GM12878 (cell line): ENCODE results near the gene PANX2. TPM values are rescaled to one million over a fixed set of nuclear protein-coding genes. Genes with fewer than 3 reads are reported as not detected.

Source experiments
- ATAC-seq: fragments of 200-7000 bp; cut with Tn5 transposase; 3 replicates; pipeline ENCODE4 v1.9.1; 2020; ENCODE audit warnings: mild to moderate bottlenecking, moderate library complexity
- BruUV-seq: library from RNA; stranded (reverse); fragments of 400-500 nt; replicated peaks from 2 replicates; lab custom pipeline; 2021; lab: Mats Ljungman, UMichigan
- CTCF ChIA-PET: fragments of 300-600 bp; sonication (Branson Sonifier 250); formaldehyde crosslinking; extraction: SDS; loops from one replicate; lab custom pipeline; 2021; ENCODE audit warnings: inconsistent platforms; lab: Yijun Ruan, JAX
- POLR2A ChIA-PET: fragments of 350-600 bp; formaldehyde crosslinking; extraction: SDS; loops from one replicate; lab custom pipeline; 2021; ENCODE audit warnings: inconsistent platforms; lab: Charles Lee
- RAD21 ChIA-PET: fragments of 300-600 bp; sonication (Branson Sonifier 250); formaldehyde crosslinking; loops from one replicate; lab custom pipeline; 2023; ENCODE audit warnings: antibody characterized with exemption; ENCODE audit not compliant: unreplicated experiment; lab: Charles Lee
- SMC1A ChIA-PET: fragments of 300-600 bp; sonication (Branson Sonifier 250); formaldehyde crosslinking; loops from one replicate; lab custom pipeline; 2023; ENCODE audit not compliant: unreplicated experiment, uncharacterized antibody; lab: Charles Lee
- DNase-seq: peaks from one replicate; pipeline ENCODE4 v3.0.0-alpha.2; 2011; ENCODE audit warnings: low read depth, low spot score
- FAIRE-seq: peaks from 3 replicates; lab custom pipeline; 2011; peaks lifted over from hg19 to GRCh38; lab: Jason Lieb, UNC
- H2AFZ ChIP-seq: 2 replicates; pipeline ENCODE4 v1.6.0; 2011; ENCODE audit warnings: low read depth, low read length, control low read depth; ENCODE audit not compliant: control insufficient read depth
- H3K27ac ChIP-seq: 2 replicates; pipeline ENCODE4 v1.5.1; 2011; ENCODE audit warnings: control low read depth; ENCODE audit not compliant: control insufficient read depth, insufficient read depth
- H3K27me3 ChIP-seq, 2 experiments: replicated peaks in 1 of 2; 2 replicates each; pipeline versions ENCODE4 v1.6.0 to v1.6.1; 2011; ENCODE audit warnings: low read length in 1 of 2; ENCODE audit not compliant: control insufficient read depth in 2 of 2, insufficient read depth in 2 of 2
- H3K36me3 ChIP-seq, 2 experiments: 2 replicates each; pipeline ENCODE4 v1.5.1; 2011; ENCODE audit warnings: low read length in 1 of 2; ENCODE audit not compliant: control insufficient read depth in 2 of 2, insufficient read depth in 2 of 2
- H3K4me1 ChIP-seq: 2 replicates; pipeline ENCODE4 v1.6.1; 2011; ENCODE audit warnings: mild to moderate bottlenecking, low read length, moderate library complexity, mixed read lengths; ENCODE audit not compliant: control insufficient read depth, insufficient read depth
- H3K4me2 ChIP-seq: 2 replicates; pipeline ENCODE4 v1.6.0; 2011; ENCODE audit warnings: control low read depth; ENCODE audit not compliant: control insufficient read depth, insufficient read depth
- H3K4me3 ChIP-seq: fragments of 200-600 bp; sonication (generic); 2 replicates; pipeline ENCODE4 v1.5.1; 2016
- H3K79me2 ChIP-seq: 2 replicates; pipeline ENCODE4 v1.6.0; 2011; ENCODE audit warnings: low read length; ENCODE audit not compliant: control insufficient read depth, insufficient read depth
- H3K9ac ChIP-seq: 2 replicates; pipeline ENCODE4 v1.8.0; 2011; ENCODE audit warnings: low read length, control low read depth, mixed read lengths; ENCODE audit not compliant: control insufficient read depth, insufficient read depth
- H3K9me3 ChIP-seq: replicated peaks from 3 replicates; pipeline ENCODE4 v1.5.1; 2011; ENCODE audit warnings: mild to moderate bottlenecking, low read length; ENCODE audit not compliant: control insufficient read depth, insufficient read depth
- H4K20me1 ChIP-seq: 2 replicates; pipeline ENCODE4 v1.6.0; 2011; ENCODE audit not compliant: control insufficient read depth, insufficient read depth
- EZH2 ChIP-seq: IDR thresholded peaks from 2 replicates; pipeline ENCODE4 v1.6.1; 2012; ENCODE audit warnings: low read depth, mild to moderate bottlenecking, control low read depth, inconsistent platforms, low read length, borderline replicate concordance; ENCODE audit not compliant: control insufficient read depth
- HDAC2 ChIP-seq: fragments of 200-600 bp; sonication (generic); IDR thresholded peaks from 2 replicates; pipeline ENCODE4 v1.6.1; 2017
- IRF3 ChIP-seq: fragments of 450-650 bp; IDR thresholded peaks from 2 replicates; pipeline ENCODE4 v1.6.1; 2014; ENCODE audit warnings: mild to moderate bottlenecking
- KAT2A ChIP-seq: conservative IDR thresholded peaks from 2 replicates; pipeline ENCODE4 v1.6.1; 2011; ENCODE audit warnings: low read depth, low read length; ENCODE audit not compliant: control insufficient read depth
- KDM1A ChIP-seq: fragments of 200-600 bp; sonication (generic); IDR thresholded peaks from 2 replicates; pipeline ENCODE4 v1.6.1; 2016; ENCODE audit warnings: borderline replicate concordance
- KLF5 ChIP-seq: fragments of 450-650 bp; IDR thresholded peaks from 2 replicates; pipeline ENCODE4 v1.6.1; 2014; ENCODE audit warnings: mild to moderate bottlenecking; ENCODE audit not compliant: partially characterized antibody
- MYC ChIP-seq: IDR thresholded peaks from 2 replicates; pipeline ENCODE4 v1.6.1; 2011; ENCODE audit warnings: mild to moderate bottlenecking, low read length, moderate library complexity, inconsistent platforms; ENCODE audit not compliant: insufficient read depth, insufficient replicate concordance, insufficient read length, severe bottlenecking
- NFYA ChIP-seq: IDR thresholded peaks from 2 replicates; pipeline ENCODE4 v1.6.1; 2011; ENCODE audit warnings: low read depth, mild to moderate bottlenecking, low read length, improper control_type of control experiment, borderline replicate concordance
- PAX8 ChIP-seq: fragments of 450-650 bp; IDR thresholded peaks from 2 replicates; pipeline ENCODE4 v1.6.1; 2017; ENCODE audit warnings: mild to moderate bottlenecking, moderate library complexity
- POLR2AphosphoS2 ChIP-seq: IDR thresholded peaks from 2 replicates; pipeline ENCODE4 v1.6.1; 2011; ENCODE audit warnings: low read depth, mild to moderate bottlenecking, low read length, improper control_type of control experiment, moderate library complexity
- TCF12 ChIP-seq: IDR thresholded peaks from 2 replicates; pipeline ENCODE4 v1.6.1; 2011; ENCODE audit warnings: low read depth, mild to moderate bottlenecking, low read length
- WGBS: methylation state at CpG from one replicate; pipeline ENCODE4 v1.1.6; 2016; ENCODE audit warnings: low lambda C conversion rate; ENCODE audit not compliant: insufficient replicate concordance, insufficient coverage; ENCODE audit errors: missing lambda C conversion rate; 5-methylcytosine and 5-hydroxymethylcytosine counted together
- in situ Hi-C: fragments of 300-500 bp; cut with MboI; formaldehyde crosslinking; loops from 9 replicates; pipeline ENCODE4 v1.14.3; 2018; ENCODE audit warnings: mixed read lengths
- intact Hi-C: fragments of 100-400 bp; cut with micrococcal nuclease; formaldehyde crosslinking; loops from one replicate; pipeline ENCODE4 v1.14.2; 2022; ENCODE audit not compliant: unreplicated experiment
- polyA plus RNA-seq, 11 experiments: library from polyadenylated mRNA; depleted of rRNA in 4 of 11; unstranded in 6 of 11; stranded (reverse) in 5 of 11; fragments of >200 nt; fragmentation: Nextera tagmentation in 4 of 11; fragmentation: Illumina TruSeq in 1 of 11; extraction: Ambion mirVana in 4 of 11; extraction: Trizol in 1 of 11; gene quantifications; 1 replicate in 1 of 11; 2 replicates in 10 of 11; pipeline versions ENCODE4 v1.2.1 to v1.2.3, GENCODE V29; 2011 to 2016; ENCODE audit warnings: inconsistent platforms in 2 of 11, missing spikeins in 2 of 11, low read depth in 1 of 11
- total RNA-seq, 4 experiments: library from RNA; depleted of rRNA in 3 of 4; stranded (reverse); fragments of >200 nt in 3 of 4; fragmentation: Illumina TruSeq in 1 of 4; extraction: Trizol in 1 of 4; gene quantifications; 2 replicates each; pipeline versions ENCODE4 v1.2.1 to v1.2.3, GENCODE V29; 2013 to 2021
- TF ChIP-seq, protein P1 (sequence below): fragments of 450-650 bp; IDR thresholded peaks from 2 replicates; pipeline ENCODE4 v1.6.1; 2018; ENCODE audit warnings: borderline replicate concordance, mild to moderate bottlenecking; ENCODE audit not compliant: partially characterized antibody
- TF ChIP-seq, protein P2 (sequence below): IDR thresholded peaks from 2 replicates; pipeline ENCODE4 v1.6.1; 2012; ENCODE audit warnings: mild to moderate bottlenecking, low read depth, low read length
- TF ChIP-seq, protein P3 (sequence below): fragments of 450-650 bp; conservative IDR thresholded peaks from 2 replicates; pipeline ENCODE4 v1.6.1; 2017; ENCODE audit warnings: mild to moderate bottlenecking, moderate library complexity

Gene PANX2
- total and polyA plus RNA-seq, 10 of the 15 experiments (the other 5 are each of a cell fraction or from before 2014, with no cell fraction given) = 0.04 to 0.44 (median 0.17) TPM; not detected in 5

GRCh38 chr22:50227579-50228215 lies 57.2 kb downstream of the PANX2 start:
- no peak for FAIRE-seq
- WGBS = 97% methylated on average over 25 of the region's 25 CpGs
- no peak for ATAC-seq
- H3K27me3 ChIP-seq = no peaks in the 10 kb centered on the region
- no peaks in the 10 kb centered on the region for H4K20me1 ChIP-seq
- intact Hi-C loops (no loop called here), in situ Hi-C loops (no loop called here)
- H3K79me2 ChIP-seq = no peaks in the 10 kb centered on the region
- no TSS peak for BruUV-seq
- no peaks in the 10 kb centered on the region for H3K4me1 ChIP-seq
- H3K4me3 ChIP-seq = no peak overlapping the region
- no peak overlapping the region for H3K27ac ChIP-seq
- peaks cover 8 to 18% of the 10 kb centered on the region in 2 experiments; a peak in 3 of 4 replicates for H3K36me3 ChIP-seq
- no peak overlapping the region for H2AFZ ChIP-seq
- DNase-seq = no peak
- H3K9ac ChIP-seq = no peak overlapping the region
- H3K4me2 ChIP-seq = no peak overlapping the region
- no peaks in the 10 kb centered on the region for H3K9me3 ChIP-seq
- ChIA-PET RAD21 (interaction anchor here (1.0 kb wide), 1 partner anchor 79 kb away, joined by 3 read pairs; no protein-coding TSS in a partner anchor), CTCF (no interaction called here), SMC1A (no interaction called here), POLR2A (interaction anchor here (0.5 to 0.6 kb wide), 2 partner anchors 67 to 69 kb away, joined by 3 read pairs; no protein-coding TSS in a partner anchor)
- TF ChIP-seq, protein P1, sequence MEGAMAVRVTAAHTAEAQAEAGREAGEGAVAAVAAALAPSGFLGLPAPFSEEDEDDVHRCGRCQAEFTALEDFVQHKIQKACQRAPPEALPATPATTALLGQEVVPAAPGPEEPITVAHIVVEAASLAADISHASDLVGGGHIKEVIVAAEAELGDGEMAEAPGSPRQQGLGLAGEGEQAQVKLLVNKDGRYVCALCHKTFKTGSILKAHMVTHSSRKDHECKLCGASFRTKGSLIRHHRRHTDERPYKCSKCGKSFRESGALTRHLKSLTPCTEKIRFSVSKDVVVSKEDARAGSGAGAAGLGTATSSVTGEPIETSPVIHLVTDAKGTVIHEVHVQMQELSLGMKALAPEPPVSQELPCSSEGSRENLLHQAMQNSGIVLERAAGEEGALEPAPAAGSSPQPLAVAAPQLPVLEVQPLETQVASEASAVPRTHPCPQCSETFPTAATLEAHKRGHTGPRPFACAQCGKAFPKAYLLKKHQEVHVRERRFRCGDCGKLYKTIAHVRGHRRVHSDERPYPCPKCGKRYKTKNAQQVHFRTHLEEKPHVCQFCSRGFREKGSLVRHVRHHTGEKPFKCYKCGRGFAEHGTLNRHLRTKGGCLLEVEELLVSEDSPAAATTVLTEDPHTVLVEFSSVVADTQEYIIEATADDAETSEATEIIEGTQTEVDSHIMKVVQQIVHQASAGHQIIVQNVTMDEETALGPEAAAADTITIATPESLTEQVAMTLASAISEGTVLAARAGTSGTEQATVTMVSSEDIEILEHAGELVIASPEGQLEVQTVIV = no peak
- TF ChIP-seq PAX8 (no peak), NFYA (no peak), TCF12 (no peak), POLR2AphosphoS2 (no peak), EZH2 (no peak), IRF3 (no peak), MYC (no peak), KDM1A (no peak), HDAC2 (no peak), KAT2A (no peak), KLF5 (no peak)
- TF ChIP-seq, protein P2, sequence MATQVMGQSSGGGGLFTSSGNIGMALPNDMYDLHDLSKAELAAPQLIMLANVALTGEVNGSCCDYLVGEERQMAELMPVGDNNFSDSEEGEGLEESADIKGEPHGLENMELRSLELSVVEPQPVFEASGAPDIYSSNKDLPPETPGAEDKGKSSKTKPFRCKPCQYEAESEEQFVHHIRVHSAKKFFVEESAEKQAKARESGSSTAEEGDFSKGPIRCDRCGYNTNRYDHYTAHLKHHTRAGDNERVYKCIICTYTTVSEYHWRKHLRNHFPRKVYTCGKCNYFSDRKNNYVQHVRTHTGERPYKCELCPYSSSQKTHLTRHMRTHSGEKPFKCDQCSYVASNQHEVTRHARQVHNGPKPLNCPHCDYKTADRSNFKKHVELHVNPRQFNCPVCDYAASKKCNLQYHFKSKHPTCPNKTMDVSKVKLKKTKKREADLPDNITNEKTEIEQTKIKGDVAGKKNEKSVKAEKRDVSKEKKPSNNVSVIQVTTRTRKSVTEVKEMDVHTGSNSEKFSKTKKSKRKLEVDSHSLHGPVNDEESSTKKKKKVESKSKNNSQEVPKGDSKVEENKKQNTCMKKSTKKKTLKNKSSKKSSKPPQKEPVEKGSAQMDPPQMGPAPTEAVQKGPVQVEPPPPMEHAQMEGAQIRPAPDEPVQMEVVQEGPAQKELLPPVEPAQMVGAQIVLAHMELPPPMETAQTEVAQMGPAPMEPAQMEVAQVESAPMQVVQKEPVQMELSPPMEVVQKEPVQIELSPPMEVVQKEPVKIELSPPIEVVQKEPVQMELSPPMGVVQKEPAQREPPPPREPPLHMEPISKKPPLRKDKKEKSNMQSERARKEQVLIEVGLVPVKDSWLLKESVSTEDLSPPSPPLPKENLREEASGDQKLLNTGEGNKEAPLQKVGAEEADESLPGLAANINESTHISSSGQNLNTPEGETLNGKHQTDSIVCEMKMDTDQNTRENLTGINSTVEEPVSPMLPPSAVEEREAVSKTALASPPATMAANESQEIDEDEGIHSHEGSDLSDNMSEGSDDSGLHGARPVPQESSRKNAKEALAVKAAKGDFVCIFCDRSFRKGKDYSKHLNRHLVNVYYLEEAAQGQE = no peak
- TF ChIP-seq, protein P3, sequence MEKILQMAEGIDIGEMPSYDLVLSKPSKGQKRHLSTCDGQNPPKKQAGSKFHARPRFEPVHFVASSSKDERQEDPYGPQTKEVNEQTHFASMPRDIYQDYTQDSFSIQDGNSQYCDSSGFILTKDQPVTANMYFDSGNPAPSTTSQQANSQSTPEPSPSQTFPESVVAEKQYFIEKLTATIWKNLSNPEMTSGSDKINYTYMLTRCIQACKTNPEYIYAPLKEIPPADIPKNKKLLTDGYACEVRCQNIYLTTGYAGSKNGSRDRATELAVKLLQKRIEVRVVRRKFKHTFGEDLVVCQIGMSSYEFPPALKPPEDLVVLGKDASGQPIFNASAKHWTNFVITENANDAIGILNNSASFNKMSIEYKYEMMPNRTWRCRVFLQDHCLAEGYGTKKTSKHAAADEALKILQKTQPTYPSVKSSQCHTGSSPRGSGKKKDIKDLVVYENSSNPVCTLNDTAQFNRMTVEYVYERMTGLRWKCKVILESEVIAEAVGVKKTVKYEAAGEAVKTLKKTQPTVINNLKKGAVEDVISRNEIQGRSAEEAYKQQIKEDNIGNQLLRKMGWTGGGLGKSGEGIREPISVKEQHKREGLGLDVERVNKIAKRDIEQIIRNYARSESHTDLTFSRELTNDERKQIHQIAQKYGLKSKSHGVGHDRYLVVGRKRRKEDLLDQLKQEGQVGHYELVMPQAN = no peak
